ENCODE results near the gene FBXO8. TPM values are rescaled to one million over a fixed set of nuclear protein-coding genes. Genes with fewer than 3 reads are reported as not detected.

FBXO8 gene
- polyA plus RNA-seq, 2 of the 4 experiments (the other 2 are of a cell fraction), result 10.3 to 19.5 TPM

DNA sequence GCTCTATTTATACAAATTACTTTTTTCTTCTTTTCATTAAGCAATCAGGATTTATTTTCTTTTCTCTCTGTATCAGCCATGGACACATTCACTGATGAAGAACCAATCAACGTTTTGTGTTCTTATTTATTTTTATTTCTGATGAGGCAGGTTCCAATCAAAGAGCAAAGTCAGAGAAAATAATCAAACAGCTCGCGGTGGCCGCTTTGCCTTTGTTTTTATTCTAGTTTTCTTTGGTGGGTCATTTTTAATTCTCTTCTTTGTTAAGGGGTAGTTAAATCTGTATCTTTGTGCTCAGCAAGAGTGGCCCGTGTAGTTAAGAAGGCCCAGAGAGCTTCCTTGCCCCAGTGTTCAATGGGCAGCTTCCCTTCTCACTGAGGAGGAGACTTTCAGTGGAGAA, 71.4 kb downstream of the FBXO8 start:
- no peak for TF ChIP-seq REST (IDR thresholded peaks at IDR 0.05)
- TF ChIP-seq POLR2A (IDR thresholded peaks at IDR 0.05; ENCODE audit: low read length), result no peak
- TF ChIP-seq SREBF2 (IDR thresholded peaks at IDR 0.05), result no peak
- no peak for TF ChIP-seq FOXS1 (CRISPR knock-in tag; IDR thresholded peaks at IDR 0.05)
- no peaks in the 10 kb centered on the region for H3K9me3 ChIP-seq
- no peak overlapping the region for H3K4me3 ChIP-seq
- WGBS (ENCODE audit: missing lambda C conversion rate), result 72% methylated on average over 5 of the region's 5 CpGs
- H3K27ac ChIP-seq, result no peak overlapping the region
- no peak for FAIRE-seq
- H3K4me1 ChIP-seq, result no peaks in the 10 kb centered on the region
- CTCF ChIA-PET, result no interaction called here
- no peak for DNase-seq (ENCODE audit: low read depth in 1 of 2, low spot score in 1 of 2)
- no peak overlapping the region for H3K4me2 ChIP-seq
- POLR2A ChIA-PET, result no interaction called here
- no peak for ATAC-seq

DNA sequence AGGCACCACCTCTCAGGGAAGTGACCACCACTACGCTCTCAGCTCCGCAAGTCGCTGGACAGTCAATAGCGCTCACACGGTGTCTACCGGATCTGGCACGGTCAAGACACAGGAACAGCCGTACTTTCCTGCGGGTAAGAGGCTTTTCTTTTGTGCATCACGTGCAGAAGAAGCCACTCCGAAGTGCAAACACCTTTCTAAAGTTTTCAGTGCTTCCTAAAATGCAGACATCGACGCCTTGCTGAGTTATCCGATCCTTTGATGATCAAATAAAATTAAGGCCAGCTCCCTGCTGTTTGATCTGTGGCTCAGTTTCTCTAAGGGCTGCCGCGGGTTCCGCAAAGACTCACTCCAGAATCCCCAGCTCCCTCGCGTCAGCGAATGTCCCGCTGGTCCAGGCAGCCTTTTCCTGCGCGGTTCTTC, 71.8 kb downstream of the FBXO8 start:
- Histone ChIP-seq H3K4me3 (no peak overlapping the region), H3K9me3 (no peaks in the 10 kb centered on the region), H3K4me2 (no peak overlapping the region), H3K27ac (no peak overlapping the region), H3K4me1 (no peaks in the 10 kb centered on the region)
- FAIRE-seq (no peak), DNase-seq (ENCODE audit: low read depth in 1 of 2, low spot score in 1 of 2) (no peak), ATAC-seq (no peak)
- CTCF ChIA-PET, result no interaction called here
- WGBS (ENCODE audit: missing lambda C conversion rate), result 89% methylated on average over 23 of the region's 23 CpGs
- TF ChIP-seq RAD21 (conservative IDR thresholded peaks at IDR 0.05 in 1 of 2, IDR thresholded peaks at IDR 0.05 in 1 of 2) (no peak), ATOH8 (CRISPR knock-in tag; IDR thresholded peaks at IDR 0.05; ENCODE audit: low read depth) (no peak), HOXB13 (CRISPR knock-in tag; IDR thresholded peaks at IDR 0.05; ENCODE audit: low read depth) (no peak), MAX (IDR thresholded peaks at IDR 0.05) (no peak), MAFK (IDR thresholded peaks at IDR 0.05; ENCODE audit: partially characterized antibody) (no peak), FOXS1 (CRISPR knock-in tag; IDR thresholded peaks at IDR 0.05) (no peak), FOSL2 (IDR thresholded peaks at IDR 0.05) (no peak), FOSL2 (CRISPR knock-in tag; IDR thresholded peaks at IDR 0.05) (no peak), EHF (CRISPR knock-in tag; IDR thresholded peaks at IDR 0.05) (no peak), JUN (IDR thresholded peaks at IDR 0.05) (no peak), REST (IDR thresholded peaks at IDR 0.05) (no peak), HOXB5 (CRISPR knock-in tag; IDR thresholded peaks at IDR 0.05) (no peak), CHD4 (IDR thresholded peaks at IDR 0.05; ENCODE audit: borderline replicate concordance) (no peak), BCL3 (IDR thresholded peaks at IDR 0.05) (no peak), POLR2A (IDR thresholded peaks at IDR 0.05; ENCODE audit: low read length) (no peak), RARB (CRISPR knock-in tag; IDR thresholded peaks at IDR 0.05) (no peak), RCOR1 (IDR thresholded peaks at IDR 0.05; ENCODE audit: low read depth, low read length) (no peak), JUNB (IDR thresholded peaks at IDR 0.05) (no peak)
- TF ChIP-seq, protein P1, sequence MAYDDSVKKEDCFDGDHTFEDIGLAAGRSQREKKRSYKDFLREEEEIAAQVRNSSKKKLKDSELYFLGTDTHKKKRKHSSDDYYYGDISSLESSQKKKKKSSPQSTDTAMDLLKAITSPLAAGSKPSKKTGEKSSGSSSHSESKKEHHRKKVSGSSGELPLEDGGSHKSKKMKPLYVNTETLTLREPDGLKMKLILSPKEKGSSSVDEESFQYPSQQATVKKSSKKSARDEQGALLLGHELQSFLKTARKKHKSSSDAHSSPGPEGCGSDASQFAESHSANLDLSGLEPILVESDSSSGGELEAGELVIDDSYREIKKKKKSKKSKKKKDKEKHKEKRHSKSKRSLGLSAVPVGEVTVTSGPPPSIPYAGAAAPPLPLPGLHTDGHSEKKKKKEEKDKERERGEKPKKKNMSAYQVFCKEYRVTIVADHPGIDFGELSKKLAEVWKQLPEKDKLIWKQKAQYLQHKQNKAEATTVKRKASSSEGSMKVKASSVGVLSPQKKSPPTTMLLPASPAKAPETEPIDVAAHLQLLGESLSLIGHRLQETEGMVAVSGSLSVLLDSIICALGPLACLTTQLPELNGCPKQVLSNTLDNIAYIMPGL (CRISPR knock-in tag; IDR thresholded peaks at IDR 0.05; ENCODE audit: borderline replicate concordance), result no peak
- POLR2A ChIA-PET, result no interaction called here
